GM18867 (cell line): Measurements from ENCODE around the gene PLA2G4D.

Experiments
- ATAC-seq: cut with Tn5 transposase; IDR thresholded peaks from one replicate; pipeline ENCODE4 v1.9.1; 2021; ENCODE audit warnings: mild to moderate bottlenecking, moderate library complexity; ENCODE audit not compliant: unreplicated experiment

Gene PLA2G4D

DNA sequence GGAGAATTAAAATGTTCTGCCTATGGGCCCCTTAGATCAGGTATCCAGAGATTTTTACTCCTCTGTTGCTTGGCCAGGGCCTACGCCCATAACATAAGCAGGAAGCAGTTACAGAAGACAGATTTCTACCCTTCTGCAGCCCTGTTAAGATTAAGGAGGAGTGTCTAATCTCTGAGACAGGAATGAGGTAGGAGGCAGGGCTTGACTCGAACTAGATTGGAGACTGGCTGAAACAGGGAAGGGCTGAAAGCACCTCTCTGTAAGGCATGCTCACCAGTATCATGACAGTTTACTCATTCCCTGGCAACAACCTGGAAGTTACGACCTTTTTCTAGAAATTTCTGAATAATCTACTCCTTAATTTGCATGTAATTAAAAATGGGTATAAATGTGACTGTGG, 16.7 kb downstream of the PLA2G4D start:
- ATAC-seq = no peak

DNA sequence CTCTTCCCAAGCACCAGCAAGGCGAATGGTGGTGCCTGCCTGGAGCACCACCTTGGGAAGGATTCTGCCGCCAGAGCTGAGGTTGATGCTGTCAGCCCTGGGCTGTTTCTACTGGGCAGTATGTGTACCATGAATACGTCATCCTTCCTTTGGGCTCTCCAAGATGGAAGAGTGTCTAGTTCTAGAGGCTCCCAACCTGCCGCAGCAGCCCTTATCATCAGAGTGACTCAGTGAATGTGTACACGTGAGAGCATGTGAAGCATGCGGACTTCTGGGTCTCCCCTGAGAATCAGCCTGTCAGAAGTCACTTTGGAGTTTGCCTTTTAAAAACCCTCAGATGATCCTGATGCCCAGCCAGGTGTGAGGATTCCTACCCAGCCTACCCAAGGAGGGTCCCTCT, 20.9 kb downstream of the PLA2G4D start:
- no peak for ATAC-seq

DNA sequence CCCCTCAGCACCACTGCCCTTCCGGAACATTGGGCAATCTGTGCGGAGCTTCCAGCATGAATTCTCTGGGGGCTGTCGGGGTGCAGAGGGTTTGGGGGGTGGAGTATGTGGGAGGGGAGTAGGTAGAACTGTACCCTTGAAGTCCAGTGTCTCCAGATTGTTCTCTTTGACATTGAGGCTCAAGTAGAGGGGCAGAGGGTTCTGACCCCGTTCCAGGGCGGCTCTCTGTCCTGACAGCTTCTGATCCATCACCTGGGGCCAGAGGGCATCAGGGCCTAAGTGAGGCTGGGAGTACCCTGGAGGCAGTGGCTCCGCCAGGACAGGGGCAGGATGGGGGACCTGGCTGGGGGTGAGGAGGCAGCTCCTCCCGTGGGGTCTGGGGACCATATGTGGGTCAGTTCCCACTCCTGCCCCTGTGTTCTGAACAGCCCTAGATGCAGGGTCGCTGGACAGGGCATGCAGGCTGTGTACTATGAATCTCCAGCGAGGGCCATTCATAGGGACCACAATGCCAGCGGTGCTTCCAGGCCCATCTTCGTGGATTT, 22.1 kb downstream of the PLA2G4D start:
- ATAC-seq = no peak

DNA sequence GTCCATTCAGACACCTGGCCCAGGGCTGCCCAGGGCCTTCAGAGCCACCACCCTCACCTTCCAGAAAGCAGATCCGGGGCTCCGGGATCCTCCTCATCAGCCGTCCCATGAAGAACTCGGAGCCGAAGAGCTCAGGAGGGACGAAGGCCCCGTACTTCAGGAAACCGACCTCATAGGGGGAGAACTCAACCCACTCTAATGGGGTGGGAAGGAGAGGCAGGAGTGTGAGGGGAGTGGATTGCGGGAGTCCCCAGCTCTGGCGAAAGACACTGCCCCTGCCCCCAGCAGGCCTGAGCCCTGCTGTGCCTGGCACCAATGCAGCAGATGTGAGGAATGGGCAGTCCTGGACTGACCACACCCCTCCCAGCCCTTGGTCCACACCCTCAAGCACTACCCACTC, 22.6 kb downstream of the PLA2G4D start:
- no peak for ATAC-seq

DNA sequence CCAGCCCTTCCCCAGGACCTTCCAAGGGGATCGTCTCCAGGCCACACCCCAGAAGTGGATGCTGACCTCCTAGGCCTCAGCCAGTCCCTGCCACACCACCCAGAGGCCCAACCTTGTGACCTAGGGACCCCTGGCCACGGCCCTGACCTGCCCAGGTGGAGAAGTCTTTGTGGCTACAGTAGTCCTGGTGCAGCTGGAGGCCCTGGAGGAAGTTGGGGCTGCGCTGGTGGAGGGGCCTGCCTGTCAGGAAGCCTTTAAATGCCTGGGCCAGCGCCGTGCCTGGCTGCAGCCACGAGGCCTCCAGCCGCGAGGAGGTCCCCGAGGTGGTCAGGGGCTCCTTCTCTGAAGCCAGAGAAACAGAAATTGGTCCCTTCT, 23.4 kb downstream of the PLA2G4D start:
- no peak for ATAC-seq

DNA sequence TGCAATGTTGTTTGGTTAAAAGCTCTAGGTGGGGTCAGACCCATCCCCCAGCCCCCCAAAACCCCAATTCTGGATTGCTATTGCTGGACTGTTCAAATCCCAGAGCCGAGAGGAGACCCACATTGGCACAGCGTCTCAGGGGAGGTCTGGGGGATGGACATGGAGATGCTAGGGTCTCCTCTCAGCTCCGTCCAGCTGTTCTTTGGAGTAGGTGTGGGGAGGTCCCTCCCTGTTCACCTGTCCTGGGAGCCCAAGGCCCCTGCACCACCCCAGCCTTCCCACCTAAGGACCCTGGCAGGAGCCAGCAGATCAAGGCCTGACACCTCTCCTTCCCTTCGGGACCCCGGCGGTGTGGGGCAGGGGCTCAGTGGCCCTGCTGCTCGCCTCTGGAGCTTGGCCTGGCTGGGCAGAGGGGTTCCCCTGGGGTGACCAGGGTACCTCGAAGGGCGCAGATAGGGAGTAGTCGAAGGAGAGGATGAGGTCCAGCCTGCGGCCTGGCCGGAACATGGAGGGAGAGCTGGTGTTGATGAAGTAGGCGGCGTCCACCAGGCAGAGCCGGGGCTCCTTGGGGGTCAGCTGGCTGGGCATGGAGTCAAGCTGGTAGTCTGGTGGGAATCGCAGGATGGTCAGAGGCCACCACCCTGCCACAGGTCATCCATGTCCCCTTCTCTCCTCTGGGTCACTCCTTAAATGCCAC, 23.9 kb downstream of the PLA2G4D start:
- ATAC-seq = no peak

DNA sequence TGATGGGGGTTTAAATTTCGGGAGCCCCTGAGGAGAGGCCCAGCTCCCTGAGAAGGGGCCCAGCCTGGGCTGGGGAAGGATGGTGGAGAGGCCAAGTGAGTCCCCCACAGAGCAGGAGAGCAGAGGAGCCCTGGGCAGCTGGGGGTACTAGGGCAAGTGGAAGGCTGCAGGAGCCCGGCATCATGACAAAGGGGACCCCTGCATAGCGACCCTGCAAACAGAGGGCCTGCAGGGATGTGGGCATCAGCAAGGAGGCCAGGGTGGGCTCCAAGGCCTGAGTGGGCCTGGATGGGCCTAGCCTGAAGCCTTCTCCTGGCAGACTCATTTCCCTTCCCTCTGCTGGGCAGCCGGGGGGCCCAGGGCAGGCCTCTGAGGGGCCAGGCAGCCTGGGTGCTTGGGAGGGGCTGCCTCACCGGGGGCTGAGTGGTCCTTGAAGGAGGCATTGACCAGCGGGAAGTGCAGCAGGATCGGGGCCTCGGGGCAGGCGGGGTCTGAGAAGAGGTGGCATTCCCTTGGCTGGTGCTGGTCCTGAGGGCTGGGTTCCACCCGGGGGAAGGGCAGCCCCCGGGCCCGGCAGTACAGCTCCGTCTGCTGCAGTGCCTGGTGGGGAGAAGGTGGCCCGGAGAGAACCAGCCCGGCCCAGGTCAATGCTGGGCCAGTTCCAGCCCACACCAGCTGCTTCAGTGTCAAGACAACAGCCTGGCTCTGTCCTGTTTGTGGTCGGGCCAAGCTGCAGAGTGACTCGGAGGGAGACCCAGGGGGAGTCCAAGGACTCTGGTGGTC, 24.7 kb downstream of the PLA2G4D start:
- ATAC-seq = no peak

DNA sequence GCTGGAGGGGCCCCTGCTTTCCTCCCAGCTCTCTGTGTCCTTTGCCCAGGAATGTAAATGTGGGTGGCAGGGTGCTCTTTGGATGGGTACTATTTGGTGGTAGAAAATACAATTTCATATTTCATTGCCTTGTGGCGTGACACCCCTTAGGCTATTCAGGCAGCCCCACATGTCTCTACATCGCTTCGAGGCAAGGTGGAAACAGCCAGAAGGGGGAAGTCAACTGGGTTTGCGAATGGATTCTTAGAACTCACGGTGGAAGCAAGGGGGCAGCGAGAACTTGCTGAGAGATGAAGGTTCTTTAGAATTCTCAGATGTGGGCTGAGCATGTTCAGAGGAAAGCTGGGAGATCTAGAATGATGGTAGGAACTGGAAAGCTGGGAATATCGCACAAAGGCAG, 25.3 kb downstream of the PLA2G4D start:
- no peak for ATAC-seq

DNA sequence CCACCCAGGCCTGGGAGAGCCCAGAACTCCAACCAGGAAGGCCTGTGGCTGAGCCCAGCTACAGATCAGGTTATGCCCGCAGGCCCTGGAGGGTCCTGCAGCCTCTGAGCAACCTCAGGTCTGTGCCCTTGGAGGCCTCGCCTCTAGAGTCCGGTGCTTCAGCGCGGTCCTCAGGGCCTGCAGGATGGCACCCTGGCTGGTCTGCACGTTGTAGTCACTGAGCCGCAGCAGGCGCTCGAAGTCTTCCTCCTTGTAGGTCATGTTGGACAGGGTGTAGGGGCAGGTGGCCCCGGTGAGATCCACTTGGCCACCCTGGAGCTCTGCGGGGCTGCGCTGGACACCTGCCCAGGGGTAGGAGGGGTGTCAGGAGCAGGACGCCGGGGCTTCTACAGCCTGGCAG, 25.8 kb downstream of the PLA2G4D start:
- no peak for ATAC-seq

DNA sequence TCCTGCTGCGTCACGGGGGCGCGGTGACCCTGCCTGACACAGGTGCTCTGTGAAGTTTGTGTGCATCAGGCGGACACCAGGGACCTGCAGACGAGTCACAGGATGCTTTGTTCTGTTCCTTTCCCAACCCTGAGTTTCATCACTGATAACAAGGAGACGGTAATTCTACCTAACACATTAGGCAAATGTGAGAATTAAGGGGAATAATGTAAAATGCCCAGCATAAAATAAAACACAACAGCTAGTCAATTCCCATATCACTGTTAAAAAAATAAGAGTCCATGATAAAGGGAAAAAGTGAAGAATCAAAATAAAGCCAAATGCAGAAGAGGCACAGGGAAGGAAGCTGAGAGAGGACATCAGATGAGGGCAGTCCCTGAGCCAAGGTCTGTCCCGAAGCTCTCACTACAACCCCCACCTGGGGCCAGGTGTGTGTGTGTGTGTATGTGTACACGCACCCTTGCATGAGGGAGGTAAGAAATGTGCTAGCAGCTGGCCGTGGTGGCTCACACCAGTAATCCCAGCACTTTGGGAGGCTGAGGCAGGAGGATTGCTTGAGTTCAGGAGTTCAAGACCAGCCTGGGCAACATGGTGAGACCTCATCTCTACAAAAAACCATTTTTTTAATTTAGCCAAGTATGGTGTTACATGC, 27.5 kb downstream of the PLA2G4D start:
- ATAC-seq = no peak

DNA sequence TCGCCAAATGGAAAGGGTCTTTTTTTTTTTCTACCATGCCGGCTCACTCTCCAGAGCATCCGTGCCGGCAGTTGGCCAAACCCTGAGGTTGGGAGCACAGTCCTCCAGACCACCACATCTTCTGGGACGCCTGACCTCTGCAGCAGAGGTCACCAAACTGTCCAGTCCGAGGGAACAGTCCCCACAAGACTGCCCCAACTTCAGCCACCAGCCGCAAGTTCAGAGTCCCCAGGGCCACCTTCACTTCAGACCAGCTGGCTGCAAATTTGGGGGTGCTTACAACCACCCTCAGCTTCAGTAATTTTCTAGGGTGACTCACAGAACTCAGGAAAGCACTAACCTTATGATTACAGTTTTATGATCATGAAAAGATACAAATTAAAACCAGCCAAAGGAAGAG, 28.9 kb downstream of the PLA2G4D start:
- ATAC-seq = no peak

DNA sequence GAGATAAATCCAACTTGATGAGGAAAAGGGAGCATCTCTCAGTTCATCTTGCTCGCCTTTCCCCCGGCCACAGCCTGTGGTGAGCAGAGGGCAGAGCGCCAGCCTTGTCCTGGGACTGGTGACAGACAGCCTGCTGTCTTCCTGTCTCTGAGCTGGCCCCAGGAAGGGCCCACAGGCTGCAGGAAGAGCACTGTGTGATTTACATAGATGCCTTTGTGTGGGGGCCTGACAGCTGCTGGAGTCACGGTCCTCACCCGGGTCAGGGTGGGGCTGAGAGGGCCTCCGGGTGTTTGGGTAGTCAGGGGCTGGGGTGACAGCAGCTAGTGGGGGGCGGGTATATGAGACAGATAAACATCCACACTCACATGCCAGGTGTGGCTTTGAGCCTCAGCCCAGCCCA, 29.3 kb downstream of the PLA2G4D start:
- no peak for ATAC-seq

DNA sequence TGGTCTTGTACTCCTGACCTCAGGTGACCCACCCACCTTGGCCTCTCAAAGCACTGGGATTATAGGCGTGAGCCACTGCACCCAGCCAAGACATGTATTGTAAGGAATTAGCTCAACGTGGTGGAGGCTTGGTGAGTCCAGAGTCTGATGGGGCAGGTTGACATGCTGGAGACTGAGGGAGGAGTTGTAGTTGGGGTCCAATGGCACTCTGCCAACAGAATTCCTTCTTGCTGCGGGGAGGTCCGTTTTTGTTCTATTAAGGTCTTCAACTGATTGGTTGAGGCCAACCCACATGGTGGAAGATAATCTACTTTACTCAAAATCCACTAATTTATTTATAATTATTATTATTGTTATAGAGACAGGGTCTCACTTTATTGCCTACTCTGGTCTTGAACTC, 30.1 kb downstream of the PLA2G4D start:
- no peak for ATAC-seq

DNA sequence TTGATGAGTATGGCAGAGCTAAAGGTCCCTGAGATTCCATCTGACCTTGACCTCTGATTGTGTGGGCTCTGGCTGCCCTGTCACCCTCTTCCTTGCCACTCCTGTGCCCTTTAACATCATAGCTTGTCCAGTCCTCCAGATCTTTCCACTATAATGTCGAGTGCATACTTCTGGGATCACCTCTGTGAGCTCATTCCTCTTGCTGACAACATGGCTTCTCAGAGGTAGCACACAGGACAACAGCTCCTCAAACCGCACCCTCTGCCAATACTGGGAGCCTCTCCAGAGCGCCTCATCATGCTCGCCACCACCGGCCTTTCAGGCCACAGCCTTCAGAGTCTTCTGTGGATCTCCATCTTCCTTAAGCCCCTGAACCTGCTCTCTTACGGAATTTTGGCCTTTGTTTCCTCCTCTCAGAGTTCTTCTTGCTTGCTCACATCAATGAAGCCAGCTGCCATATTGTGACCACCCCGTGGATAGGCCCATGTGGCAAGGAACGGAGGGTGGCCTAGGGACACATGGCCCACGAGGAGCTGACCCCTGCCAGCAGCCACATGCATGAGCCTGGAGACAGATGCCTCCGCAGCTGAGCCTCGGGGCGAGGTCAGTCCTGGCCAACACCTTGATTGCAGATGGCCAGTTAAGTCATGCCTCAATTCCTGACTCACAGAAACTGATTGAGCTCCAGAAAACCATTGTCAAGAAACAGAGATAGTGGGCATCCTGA, 31.1 kb downstream of the PLA2G4D start:
- no peak for ATAC-seq

DNA sequence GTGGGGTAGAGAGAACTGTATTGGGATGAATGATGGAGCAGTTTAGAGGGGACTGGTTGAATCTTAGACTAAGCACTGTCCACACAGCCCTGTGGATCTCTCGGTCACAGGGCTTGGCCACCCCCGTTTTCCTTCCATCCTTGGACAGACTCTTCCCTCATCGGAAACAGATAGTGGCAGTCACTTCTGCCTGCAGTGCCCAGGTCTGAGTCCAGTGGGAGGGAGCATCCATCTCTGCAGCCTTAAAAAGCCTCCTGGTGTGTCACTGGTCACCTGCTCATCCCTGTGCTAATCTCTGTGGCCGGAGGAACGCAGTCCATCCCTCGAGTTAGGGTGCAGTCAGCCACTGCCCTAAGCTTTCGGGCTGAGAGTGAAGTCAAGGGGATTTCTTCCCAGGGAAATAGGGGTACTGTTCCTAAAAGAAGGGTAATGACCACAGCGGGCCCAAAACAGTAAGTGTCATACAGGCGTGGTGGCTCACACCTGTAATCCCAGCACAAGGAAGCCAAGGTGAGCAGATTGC, 32.0 kb downstream of the PLA2G4D start:
- ATAC-seq = no peak

DNA sequence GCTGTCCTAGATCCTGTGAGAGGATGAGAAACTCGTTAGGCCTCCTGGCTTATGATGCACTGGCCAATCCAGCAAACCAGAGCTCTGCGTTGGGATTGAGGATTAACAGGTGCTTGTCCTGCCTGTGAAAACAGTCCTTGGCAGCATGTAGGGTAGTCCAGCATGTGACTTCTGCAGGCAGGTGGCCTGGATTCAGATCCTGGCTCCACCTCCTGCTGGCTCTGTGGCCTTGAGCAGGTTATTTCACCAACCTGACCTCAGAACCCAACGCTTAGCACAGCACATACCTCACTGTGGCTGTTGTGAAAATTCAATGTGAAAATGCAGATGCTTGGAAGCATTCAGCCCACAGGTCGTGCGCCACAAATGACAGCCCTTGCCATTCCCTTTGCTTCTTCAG, 33.6 kb downstream of the PLA2G4D start:
- ATAC-seq = no peak

DNA sequence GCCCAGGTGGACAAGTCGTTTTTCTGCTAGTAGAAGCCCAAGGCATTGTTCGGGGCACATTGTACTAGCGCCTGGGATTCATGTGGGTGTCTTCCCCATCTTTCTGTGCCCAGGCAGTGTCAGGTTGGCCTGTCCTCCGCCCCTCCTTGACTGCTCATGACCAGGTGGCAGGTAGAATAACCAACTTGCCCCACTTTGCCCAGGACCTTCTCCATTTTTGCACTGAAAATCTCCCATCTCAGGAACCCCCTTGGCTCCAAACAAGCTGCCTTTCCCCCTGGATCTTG, 33.9 kb downstream of the PLA2G4D start:
- no peak for ATAC-seq

DNA sequence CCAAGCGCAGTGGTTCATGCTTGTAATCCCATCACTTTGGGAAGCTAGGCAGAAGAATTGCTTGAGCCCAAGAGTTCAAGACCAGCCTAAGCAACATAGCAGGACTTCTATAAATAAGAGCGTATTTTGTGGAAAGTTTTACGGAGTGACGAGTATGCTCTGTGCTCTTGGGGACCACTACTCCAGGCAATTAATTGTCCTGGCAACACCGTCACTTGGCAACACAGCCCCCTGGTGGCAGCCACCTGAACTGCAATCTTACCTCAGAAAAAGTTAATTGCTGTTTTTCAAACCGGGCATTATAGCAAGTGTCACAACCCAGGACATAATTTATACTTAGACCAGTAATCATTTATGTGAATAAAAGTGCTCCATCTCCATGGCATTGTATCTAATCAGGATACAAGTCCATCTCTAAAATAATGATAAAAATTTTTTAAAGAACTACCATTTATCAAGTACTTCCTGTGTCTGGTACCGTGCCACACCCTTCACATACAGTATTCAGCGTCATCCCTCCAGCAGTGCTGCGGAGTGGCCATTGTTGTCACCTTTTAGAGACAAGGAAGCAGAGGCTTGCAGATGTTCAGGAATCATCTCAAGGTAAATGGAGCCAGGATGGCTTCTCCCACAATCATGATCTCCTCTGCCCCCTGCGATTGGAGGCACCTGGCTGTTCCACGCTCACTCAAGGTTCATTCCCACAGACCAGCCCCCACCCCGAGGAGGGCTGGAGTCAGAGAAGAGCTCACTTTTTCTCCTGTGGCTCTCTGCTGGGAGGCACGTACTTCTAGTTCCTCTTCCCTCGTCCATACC, 34.5 kb downstream of the PLA2G4D start:
- ATAC-seq = no peak

DNA sequence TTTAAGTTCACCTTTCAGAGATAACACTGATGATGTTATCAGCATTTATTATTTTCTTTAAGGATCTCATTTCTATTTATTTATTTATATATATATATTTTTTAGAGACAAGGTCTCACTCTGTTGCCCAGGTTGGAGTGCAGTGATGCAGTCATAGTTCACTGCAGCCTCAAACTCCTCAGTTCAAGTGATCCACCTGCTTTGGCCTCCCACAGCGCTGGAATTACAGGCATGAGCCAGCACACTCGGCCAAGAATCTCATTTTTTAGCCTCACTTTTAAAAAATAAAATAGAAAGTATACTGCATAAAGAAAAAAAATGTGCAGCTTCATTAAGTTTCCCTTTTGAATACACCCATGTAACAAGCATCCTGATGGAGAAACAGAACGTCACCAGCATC, 35.6 kb downstream of the PLA2G4D start:
- ATAC-seq = no peak
